ENCODE results near the gene TTC8.
"Not testable (repeated sequence)": the region's sequence is repeated elsewhere in the genome, so short reads cannot be mapped to it uniquely, and the experiment has no call there.

Gene TTC8

GRCh38 chr14:88824314-88825077 lies at the start of gene TTC8:
Gene TTC8 (plus strand): TSS chr14:88824651. CDS start chr14:88824708, 57 bp downstream.
- FAIRE-seq: peak; percentile 90

DNA sequence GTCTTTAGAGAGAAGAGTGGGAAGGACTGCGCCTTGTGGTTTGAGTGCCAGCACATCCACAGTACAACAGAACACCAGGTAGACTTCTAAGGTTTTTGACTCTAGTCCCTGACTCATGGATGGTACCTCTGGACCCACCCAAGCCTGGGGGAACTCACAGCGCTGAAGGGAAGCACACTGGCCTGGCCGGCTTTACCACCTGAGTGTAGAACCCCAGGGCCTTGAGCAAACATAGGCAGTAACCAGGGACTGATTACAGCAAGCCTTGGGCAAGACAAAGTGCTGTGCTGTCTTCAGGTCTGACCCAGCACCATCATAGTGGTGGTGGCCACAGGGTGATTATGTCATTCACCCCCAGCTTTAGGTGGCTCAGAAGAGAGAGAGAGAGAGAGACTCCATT lies 48.9 kb upstream of the TTC8 start:
- FAIRE-seq: no peak

DNA sequence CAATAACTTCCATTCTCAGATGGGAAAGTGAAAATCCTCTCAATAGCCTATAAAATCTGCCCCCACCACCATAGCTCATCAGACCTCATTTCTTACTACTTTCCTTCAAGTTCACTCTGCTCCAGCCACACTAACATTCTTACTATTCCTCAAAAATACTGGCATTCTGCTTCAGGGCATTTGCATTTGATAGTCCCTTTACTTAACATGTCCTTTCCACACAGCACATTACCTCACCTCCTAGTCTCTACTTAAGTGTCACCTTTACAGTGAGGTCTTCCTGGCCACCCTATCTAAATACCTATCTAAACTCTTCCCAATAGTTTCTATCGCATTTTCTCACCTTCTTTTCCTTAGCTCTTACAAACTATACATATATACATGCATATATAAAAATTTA lies 38.5 kb upstream of the TTC8 start:
- FAIRE-seq: no peak

GRCh38 chr14:88786715-88787114 lies 37.7 kb upstream of the TTC8 start:
- FAIRE-seq: no peak

DNA sequence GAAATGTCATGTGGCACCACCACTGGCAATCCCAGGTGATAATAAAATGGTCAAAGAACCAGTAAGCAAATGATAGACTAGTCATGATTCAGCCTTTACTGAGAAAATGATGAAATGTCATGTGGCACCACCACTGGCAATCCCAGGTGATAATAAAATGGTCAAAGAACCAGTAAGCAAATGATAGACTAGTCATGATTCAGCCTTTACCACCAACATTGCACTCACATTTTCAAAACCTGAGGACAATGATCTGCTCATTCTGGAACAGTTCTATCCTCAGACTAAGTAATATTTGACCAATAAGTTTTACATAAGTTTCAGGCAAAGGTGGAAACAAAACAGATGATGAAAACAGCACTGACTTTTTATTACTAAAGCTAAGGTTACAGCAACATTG lies 34.9 kb upstream of the TTC8 start:
- peak; percentile 21 for FAIRE-seq

DNA sequence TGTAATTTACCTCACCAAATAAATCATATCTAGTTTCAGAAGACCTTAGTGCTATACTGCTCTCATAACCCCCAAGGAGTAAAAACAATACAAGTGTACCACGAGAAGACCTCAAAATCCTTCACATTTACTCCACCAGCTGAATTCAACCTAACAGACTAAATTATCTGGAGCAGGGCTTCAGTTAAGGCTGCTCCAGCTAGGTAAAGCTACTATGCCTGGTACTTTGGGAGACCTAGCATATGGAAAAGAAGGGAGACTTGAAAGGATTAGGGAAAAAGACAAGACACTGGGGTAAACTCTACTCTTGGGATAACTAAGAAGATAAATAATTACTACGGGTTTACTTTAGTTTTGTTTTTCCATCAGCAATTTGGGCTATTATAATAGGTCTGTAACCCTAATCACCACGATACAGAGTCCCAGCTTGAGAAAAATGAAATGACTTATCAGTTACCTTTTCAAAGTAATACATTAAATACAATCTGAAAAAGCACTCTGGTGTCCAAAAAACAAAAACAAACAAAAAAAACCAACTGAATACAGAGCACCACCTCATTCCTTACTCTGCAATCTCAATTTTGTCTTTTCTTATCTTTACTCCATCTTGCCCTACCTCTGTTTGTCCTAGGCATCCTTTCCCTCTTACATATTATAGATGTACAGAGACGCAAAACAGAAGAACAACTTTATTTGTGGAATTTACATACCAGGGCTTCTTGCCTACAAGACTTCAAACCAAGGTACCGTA lies 33.8 kb upstream of the TTC8 start:
- FAIRE-seq: no peak

- no peak for FAIRE-seq
Measured at GRCh38 chr14:88791252-88791621, 33.2 kb upstream of the TTC8 start.

GRCh38 chr14:88791629-88792472 lies 32.6 kb upstream of the TTC8 start:
- no peak for FAIRE-seq

DNA sequence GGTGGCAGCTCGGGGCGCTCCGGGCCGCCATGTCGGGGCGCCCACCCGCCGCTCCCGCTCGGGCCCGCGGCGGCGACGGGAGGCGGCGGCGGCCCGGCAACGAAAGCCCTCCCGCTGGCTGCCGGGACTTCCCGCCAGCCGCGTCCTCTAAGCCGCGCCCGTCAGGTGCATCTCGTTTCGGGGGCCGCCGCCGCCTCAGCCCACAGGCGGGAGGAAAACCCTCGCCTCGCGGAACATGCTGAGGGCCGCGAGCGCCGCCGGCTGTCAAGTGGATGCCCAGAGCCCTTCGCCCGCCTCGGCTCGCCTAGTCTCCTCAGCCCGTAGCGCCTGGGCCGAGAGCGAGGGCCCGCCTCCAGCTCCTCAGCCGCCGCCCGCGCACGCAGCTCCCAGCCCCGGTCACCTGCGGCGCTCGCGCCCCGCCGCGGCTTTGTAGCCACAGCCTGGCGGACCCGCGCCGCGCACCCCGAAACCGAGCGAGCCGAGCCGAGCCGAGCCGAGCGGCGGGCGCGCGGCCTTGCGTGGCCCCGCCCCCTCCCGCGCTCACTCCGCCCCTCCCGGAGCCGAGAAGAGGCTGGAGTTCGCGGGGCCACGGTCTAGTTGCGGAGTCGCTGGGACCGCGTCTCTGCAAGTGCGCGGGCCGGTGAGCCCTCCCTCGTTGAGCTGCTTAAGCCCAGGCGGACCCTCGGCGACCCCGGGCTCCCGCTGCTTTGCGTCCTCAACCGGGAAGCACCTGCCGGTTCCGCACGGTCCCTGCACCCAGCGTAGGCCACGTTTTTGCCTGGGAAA lies 31.8 kb upstream of the TTC8 start, which contains the start of gene EML5:
TSS of gene EML5 (minus strand) at position 481 of the 786 bp plus-strand sequence. CDS start at position 31, 450 bp downstream.
- no peak for FAIRE-seq

DNA sequence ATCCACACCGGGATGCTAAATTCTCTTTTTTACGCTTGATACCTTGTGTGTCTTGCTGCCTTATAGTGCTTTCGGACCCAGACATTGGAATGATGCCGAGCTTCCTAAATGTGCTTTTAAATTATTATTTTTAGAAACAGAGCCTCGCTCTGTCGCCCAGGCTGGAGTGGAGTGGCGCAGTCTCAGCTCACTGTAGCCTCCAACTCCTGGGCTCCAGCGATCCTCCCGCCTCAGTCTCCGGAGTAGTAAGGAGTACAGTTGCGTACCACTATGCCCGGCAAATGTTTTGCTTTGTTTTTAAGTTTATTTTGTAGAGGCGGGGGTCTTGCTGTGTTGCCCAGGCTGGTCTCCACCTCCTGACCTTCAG lies 31.2 kb upstream of the TTC8 start:
- no peak for FAIRE-seq

GRCh38 chr14:88798156-88798555 lies 26.3 kb upstream of the TTC8 start:
- FAIRE-seq: peak; percentile 87

GRCh38 chr14:88799522-88799921 lies 24.9 kb upstream of the TTC8 start:
- FAIRE-seq: no peak

- FAIRE-seq: no peak
Measured at GRCh38 chr14:88802596-88802995, 21.9 kb upstream of the TTC8 start.

- no peak for FAIRE-seq
Measured at GRCh38 chr14:88804035-88804434, 20.4 kb upstream of the TTC8 start.

DNA sequence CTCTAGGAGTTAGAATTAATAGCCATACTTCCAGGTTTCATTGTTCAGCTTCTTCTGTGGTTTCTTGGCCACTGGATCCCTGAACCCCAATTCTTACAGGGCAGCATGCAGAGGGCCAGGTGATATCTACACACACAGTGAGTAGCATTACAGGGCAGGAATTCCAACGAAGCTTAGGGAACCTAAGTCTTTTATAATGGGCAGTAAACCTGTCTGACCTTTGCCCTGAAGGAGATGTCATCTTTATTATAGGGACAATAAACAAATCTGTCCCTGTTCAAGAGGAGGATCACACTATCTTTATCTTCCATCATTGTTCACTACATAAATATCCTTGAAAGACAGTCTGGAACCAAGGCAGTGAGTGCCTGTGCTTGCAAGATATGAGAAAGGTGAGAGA lies 20.0 kb upstream of the TTC8 start:
- FAIRE-seq: no peak

- FAIRE-seq: no peak
Measured at GRCh38 chr14:88808359-88808758, 16.1 kb upstream of the TTC8 start.

DNA sequence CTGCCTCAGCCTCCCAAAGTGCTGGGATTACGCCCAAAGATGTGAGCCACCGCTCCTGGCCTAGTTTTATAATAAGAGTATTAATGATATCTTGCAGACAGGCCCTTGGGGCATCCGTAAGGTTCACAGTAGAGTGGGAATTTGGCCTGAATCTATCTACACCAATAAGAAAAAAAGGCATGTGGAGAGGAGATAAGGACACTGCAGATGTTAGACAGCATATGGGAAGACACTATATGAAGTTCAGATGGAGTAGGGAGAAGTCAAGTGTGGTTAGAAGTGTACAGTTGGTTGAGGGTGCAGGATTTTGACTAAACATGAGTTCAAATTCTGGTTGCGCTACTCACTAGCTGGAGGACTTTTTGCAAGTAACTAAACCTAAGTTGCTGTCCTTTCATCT lies 8.5 kb upstream of the TTC8 start:
- FAIRE-seq: no peak

DNA sequence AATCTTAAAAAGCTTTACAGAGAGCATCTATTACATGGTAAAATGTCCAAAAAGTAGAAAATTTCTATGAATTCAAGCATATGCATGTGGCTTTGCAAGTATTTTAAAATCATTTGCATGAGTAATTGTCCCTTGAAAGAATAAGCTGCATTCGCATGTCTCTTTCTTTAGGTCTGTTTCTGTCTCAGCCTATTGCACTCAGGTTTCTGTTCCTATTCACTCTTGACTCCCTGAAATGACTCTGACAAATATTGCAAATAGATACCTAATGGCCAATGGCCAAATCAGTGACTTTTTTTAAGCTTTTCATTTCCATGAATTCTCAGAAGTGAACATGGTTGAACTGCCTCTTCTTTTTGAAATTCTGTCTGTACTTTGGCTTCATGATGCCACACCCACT lies 6.4 kb upstream of the TTC8 start:
- FAIRE-seq: no peak

DNA sequence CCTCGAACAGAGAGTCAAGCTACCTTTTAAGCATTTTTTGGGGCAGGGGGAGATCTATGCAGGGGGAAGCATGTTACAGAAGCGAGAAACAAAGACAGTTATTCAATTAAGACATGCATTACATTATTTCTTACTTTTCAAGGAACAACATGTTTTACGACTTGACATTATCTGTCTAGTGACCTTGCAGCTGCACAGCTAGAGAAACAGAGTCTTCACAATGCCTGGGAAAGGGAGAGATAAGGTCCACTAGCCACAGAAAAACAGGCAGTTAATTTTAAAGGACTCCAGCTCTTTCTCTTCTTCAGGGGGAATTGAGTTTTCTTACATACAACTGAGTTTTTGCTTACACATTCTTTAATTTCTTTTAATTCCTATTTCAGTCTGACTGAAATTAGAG lies 4.8 kb upstream of the TTC8 start:
- not testable (repeated sequence) for FAIRE-seq

- FAIRE-seq: no peak
Measured at GRCh38 chr14:88821378-88821777, 3.1 kb upstream of the TTC8 start.

DNA sequence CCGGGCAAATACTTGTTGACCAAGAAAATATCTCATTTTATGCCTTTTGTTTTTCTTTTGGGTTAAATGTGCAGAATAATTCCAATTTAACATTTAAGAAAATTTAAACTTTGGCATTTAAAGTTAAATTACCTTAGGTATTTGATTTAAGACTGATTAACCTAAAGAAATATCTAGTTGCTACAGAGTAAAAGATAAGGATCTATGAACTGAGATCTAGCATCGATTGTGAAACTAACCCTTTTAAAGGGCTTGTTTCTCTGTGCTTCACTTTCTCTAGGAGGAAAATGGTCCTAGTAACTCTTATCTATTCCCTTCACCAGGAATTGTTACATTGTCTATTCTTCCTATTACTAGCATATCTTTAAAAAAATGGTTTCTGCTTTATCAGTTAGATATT lies 2.6 kb upstream of the TTC8 start:
- FAIRE-seq: no peak

- no peak for FAIRE-seq
Measured at GRCh38 chr14:88823968-88824313, 510 bp upstream of the TTC8 start.

GRCh38 chr14:88825078-88825458 lies 617 bp downstream of the TTC8 start:
- FAIRE-seq: no peak

All from islet of Langerhans (tissue), 1 donor.